Calu3 (cell line): Measurements from ENCODE around the gene CLCF1. TPM values are rescaled to one million over a fixed set of nuclear protein-coding genes. Genes with fewer than 3 reads are reported as not detected.

ENCODE experiments used
- BruUV-seq: library from RNA; stranded (reverse); fragments of 400-500 nt; replicated peaks from 2 replicates; lab custom pipeline; 2021; lab: Mats Ljungman, UMichigan
- CTCF ChIA-PET: fragments of 300-600 bp; sonication (Branson Sonifier 250); formaldehyde crosslinking; loops from one replicate; lab custom pipeline; 2022; ENCODE audit warnings: antibody characterized with exemption; lab: Charles Lee
- DNase-seq: peaks from one replicate; pipeline ENCODE4 v3.0.0; 2022
- H3K27ac Mint-ChIP-seq: one replicate; pipeline ENCODE4 v1.8.0; 2022; ENCODE audit warnings: mixed read lengths; ENCODE audit not compliant: unreplicated experiment
- H3K27me3 Mint-ChIP-seq: one replicate; pipeline ENCODE4 v1.8.0; 2022; ENCODE audit warnings: mixed read lengths; ENCODE audit not compliant: unreplicated experiment
- H3K36me3 Mint-ChIP-seq: one replicate; pipeline ENCODE4 v1.8.0; 2022; ENCODE audit warnings: mild to moderate bottlenecking, moderate library complexity, mixed read lengths; ENCODE audit not compliant: insufficient read depth, unreplicated experiment
- H3K4me1 Mint-ChIP-seq: one replicate; pipeline ENCODE4 v1.8.0; 2022; ENCODE audit warnings: mild to moderate bottlenecking, low read depth, mixed read lengths; ENCODE audit not compliant: unreplicated experiment
- H3K4me3 Mint-ChIP-seq: one replicate; pipeline ENCODE4 v1.8.0; 2022; ENCODE audit warnings: mild to moderate bottlenecking, low read depth, moderate library complexity, mixed read lengths; ENCODE audit not compliant: unreplicated experiment
- H3K9me3 Mint-ChIP-seq: one replicate; pipeline ENCODE4 v1.8.0; 2022; ENCODE audit warnings: low read depth, mixed read lengths; ENCODE audit not compliant: unreplicated experiment
- CTCF ChIP-seq: fragments of 200-600 bp; IDR thresholded peaks from one replicate; pipeline ENCODE4 v1.8.0; 2022; ENCODE audit warnings: antibody characterized with exemption; ENCODE audit not compliant: unreplicated experiment
- intact Hi-C: fragments of 100-400 bp; cut with micrococcal nuclease; formaldehyde crosslinking; loops from one replicate; pipeline ENCODE4 v1.10.0; 2022; ENCODE audit not compliant: unreplicated experiment
- total RNA-seq: library from RNA; stranded (reverse); gene quantifications from 2 replicates; pipeline ENCODE4 v1.2.3, GENCODE V29; 2022

CLCF1 gene
- total RNA-seq, 1 experiment from 2014 or later, result 7.5 TPM

GRCh38 chr11:67379061-67380058 lies 6.0 kb upstream of the CLCF1 start:
- H3K36me3 Mint-ChIP-seq, result peaks cover 27% of the 10 kb centered on the region
- H3K4me1 Mint-ChIP-seq, result peaks cover 63% of the 10 kb centered on the region
- BruUV-seq, result no TSS peak
- H3K27ac Mint-ChIP-seq, result no peak overlapping the region
- CTCF ChIA-PET, result interaction anchor here (0.6 to 4.9 kb wide), 5 partner anchors 10 to 58 kb away, joined by 3 to 46 read pairs (median 3); partner anchors contain the start of gene POLD4
- intact Hi-C loops, result loop anchor here (5.0 to 10.0 kb wide), 2 partner anchors 32 to 115 kb away; partner anchors contain the start of gene GRK2
- DNase-seq, result no peak
- no peaks in the 10 kb centered on the region for H3K9me3 Mint-ChIP-seq
- no peak for TF ChIP-seq CTCF
- H3K27me3 Mint-ChIP-seq, result no peaks in the 10 kb centered on the region
- H3K4me3 Mint-ChIP-seq, result peak overlapping the region; percentile 26

- TF ChIP-seq CTCF, result no peak
- Mint-ChIP-seq H3K27ac (no peak overlapping the region), H3K4me1 (peaks cover 63% of the 10 kb centered on the region)
Observed at GRCh38 chr11:67378544-67378943, 5.1 kb upstream of the CLCF1 start.

GRCh38 chr11:67376873-67377808 lies 3.7 kb upstream of the CLCF1 start:
- CTCF ChIA-PET, result interaction anchor here (0.6 to 3.2 kb wide), 6 partner anchors 9 to 1835 kb away, joined by 3 to 12 read pairs (median 4); no protein-coding TSS in a partner anchor
- peaks cover 56% of the 10 kb centered on the region for H3K4me1 Mint-ChIP-seq
- no peaks in the 10 kb centered on the region for H3K27me3 Mint-ChIP-seq
- intact Hi-C loops, result no loop called here
- H3K4me3 Mint-ChIP-seq, result no peak overlapping the region
- H3K9me3 Mint-ChIP-seq, result no peaks in the 10 kb centered on the region
- no peak for TF ChIP-seq CTCF
- BruUV-seq, result no TSS peak
- no peak overlapping the region for H3K27ac Mint-ChIP-seq
- DNase-seq, result peak; percentile 43
- H3K36me3 Mint-ChIP-seq, result peaks cover 39% of the 10 kb centered on the region

More at GRCh38 chr11:67378544-67378943, 5.1 kb upstream of the CLCF1 start:
- intact Hi-C loops, result no loop called here
- H3K4me3 Mint-ChIP-seq, result no peak overlapping the region
- H3K36me3 Mint-ChIP-seq, result peaks cover 35% of the 10 kb centered on the region
- H3K27me3 Mint-ChIP-seq, result no peaks in the 10 kb centered on the region
- CTCF ChIA-PET, result interaction anchor here (0.6 to 4.9 kb wide), 4 partner anchors 8 to 33 kb away, joined by 3 to 46 read pairs (median 4); no protein-coding TSS in a partner anchor
- H3K9me3 Mint-ChIP-seq, result no peaks in the 10 kb centered on the region
- DNase-seq, result no peak
- no TSS peak for BruUV-seq
